Smooth muscle cell (in vitro differentiated cells): ENCODE results near the gene BMAL1. TPM values are rescaled to one million over a fixed set of nuclear protein-coding genes. Genes with fewer than 3 reads are reported as not detected.
"Not testable (repeated sequence)": the region's sequence is repeated elsewhere in the genome, so short reads cannot be mapped to it uniquely, and the experiment has no call there.

Experiments used
- DNase-seq: peaks from one replicate; lab custom pipeline; 2025; ENCODE audit not compliant: unreplicated experiment; lab: John Stamatoyannopoulos, UW
- H2AFZ ChIP-seq: fragments of 200-600 bp; sonication (generic); 2 replicates; pipeline ENCODE4 v1.6.0; 2016; ENCODE audit warnings: antibody characterized with exemption, low read depth, mild to moderate bottlenecking
- H3F3A ChIP-seq: fragments of 200-600 bp; sonication (generic); 2 replicates; pipeline ENCODE4 v1.6.0; 2017; ENCODE audit warnings: antibody characterized with exemption, low read depth
- H3K27ac ChIP-seq: fragments of 200-600 bp; sonication (generic); 2 replicates; pipeline ENCODE4 v1.5.1; 2016; ENCODE audit warnings: low read depth, mild to moderate bottlenecking
- H3K27me3 ChIP-seq: fragments of 200-600 bp; sonication (generic); 2 replicates; pipeline ENCODE4 v1.6.1; 2016; ENCODE audit warnings: low read depth, mild to moderate bottlenecking
- H3K36me3 ChIP-seq: fragments of 200-600 bp; sonication (generic); 2 replicates; pipeline ENCODE4 v1.5.1; 2016; ENCODE audit warnings: low read depth
- H3K4me1 ChIP-seq: fragments of 200-600 bp; sonication (generic); 2 replicates; pipeline ENCODE4 v1.5.1; 2016; ENCODE audit warnings: low read depth
- H3K4me2 ChIP-seq: fragments of 200-600 bp; sonication (generic); 2 replicates; pipeline ENCODE4 v1.6.0; 2016; ENCODE audit warnings: mild to moderate bottlenecking
- H3K4me3 ChIP-seq: fragments of 200-600 bp; sonication (generic); 2 replicates; pipeline ENCODE4 v1.5.1; 2016; ENCODE audit warnings: mild to moderate bottlenecking
- H3K79me2 ChIP-seq: fragments of 200-600 bp; sonication (generic); 2 replicates; pipeline ENCODE4 v1.6.0; 2016; ENCODE audit warnings: low read depth, mild to moderate bottlenecking
- H3K9ac ChIP-seq: fragments of 200-600 bp; sonication (generic); 2 replicates; pipeline ENCODE4 v1.6.0; 2016; ENCODE audit warnings: low read depth
- H3K9me3 ChIP-seq: fragments of 200-600 bp; sonication (generic); replicated peaks from 2 replicates; pipeline ENCODE4 v1.5.1; 2016; ENCODE audit warnings: low read depth
- H4K20me1 ChIP-seq: fragments of 200-600 bp; sonication (generic); 2 replicates; pipeline ENCODE4 v1.6.0; 2016; ENCODE audit warnings: low read depth
- WGBS: methylation state at CpG from one replicate; pipeline ENCODE4 v1.1.7; 2016; ENCODE audit warnings: low lambda C conversion rate; 5-methylcytosine and 5-hydroxymethylcytosine counted together
- polyA plus RNA-seq: library from polyadenylated mRNA; unstranded; fragments of >200 nt; fragmentation: Nextera tagmentation; extraction: Ambion mirVana; gene quantifications from 2 replicates; pipeline ENCODE4 v1.2.1, GENCODE V29; 2016
- total RNA-seq: library from RNA; depleted of rRNA; stranded (reverse); fragments of >200 nt; gene quantifications from 2 replicates; pipeline ENCODE4 v1.2.3, GENCODE V29; 2014
- TF ChIP-seq, protein P1 (sequence below): fragments of 200-600 bp; sonication (generic); IDR thresholded peaks from 2 replicates; pipeline ENCODE4 v1.5.1; 2017; ENCODE audit warnings: borderline replicate concordance, mild to moderate bottlenecking, antibody characterized with exemption; ENCODE audit not compliant: insufficient read depth, poor library complexity, severe bottlenecking

BMAL1 gene
- total and polyA plus RNA-seq, 2 experiments from 2014 or later: 9.9 to 24.5 TPM

DNA sequence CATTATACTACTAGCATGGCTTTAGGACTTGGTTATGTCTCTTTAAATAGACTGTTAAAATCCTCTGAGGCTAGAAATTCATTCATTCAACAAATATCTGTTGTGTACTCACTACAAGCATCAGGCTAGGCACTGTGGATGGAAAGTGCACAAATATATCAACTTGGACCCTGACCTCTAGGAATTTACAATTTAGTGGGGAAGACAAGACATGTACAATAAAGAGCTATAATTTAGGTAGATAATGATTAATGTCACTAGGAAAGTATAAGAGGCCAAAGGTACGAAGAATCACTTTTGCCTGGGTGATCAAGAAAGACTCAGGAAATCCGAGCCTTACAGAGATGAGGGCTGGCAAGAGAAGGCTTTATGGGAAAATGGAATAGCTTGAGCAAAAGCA is 25.6 kb upstream of the BMAL1 start:
- no peak overlapping the region for H2AFZ ChIP-seq
- no peaks in the 10 kb centered on the region for H3F3A ChIP-seq
- no peaks in the 10 kb centered on the region for H3K79me2 ChIP-seq
- no peak overlapping the region for H3K4me3 ChIP-seq
- DNase-seq: no peak
- no peaks in the 10 kb centered on the region for H3K4me1 ChIP-seq
- H3K4me2 ChIP-seq: no peak overlapping the region
- no peak overlapping the region for H3K9ac ChIP-seq
- TF ChIP-seq, protein P1, sequence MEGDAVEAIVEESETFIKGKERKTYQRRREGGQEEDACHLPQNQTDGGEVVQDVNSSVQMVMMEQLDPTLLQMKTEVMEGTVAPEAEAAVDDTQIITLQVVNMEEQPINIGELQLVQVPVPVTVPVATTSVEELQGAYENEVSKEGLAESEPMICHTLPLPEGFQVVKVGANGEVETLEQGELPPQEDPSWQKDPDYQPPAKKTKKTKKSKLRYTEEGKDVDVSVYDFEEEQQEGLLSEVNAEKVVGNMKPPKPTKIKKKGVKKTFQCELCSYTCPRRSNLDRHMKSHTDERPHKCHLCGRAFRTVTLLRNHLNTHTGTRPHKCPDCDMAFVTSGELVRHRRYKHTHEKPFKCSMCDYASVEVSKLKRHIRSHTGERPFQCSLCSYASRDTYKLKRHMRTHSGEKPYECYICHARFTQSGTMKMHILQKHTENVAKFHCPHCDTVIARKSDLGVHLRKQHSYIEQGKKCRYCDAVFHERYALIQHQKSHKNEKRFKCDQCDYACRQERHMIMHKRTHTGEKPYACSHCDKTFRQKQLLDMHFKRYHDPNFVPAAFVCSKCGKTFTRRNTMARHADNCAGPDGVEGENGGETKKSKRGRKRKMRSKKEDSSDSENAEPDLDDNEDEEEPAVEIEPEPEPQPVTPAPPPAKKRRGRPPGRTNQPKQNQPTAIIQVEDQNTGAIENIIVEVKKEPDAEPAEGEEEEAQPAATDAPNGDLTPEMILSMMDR: no peak
- 92% methylated on average over 2 of the region's 2 CpGs for WGBS
- no peaks in the 10 kb centered on the region for H3K36me3 ChIP-seq
- H3K9me3 ChIP-seq: no peaks in the 10 kb centered on the region
- no peaks in the 10 kb centered on the region for H3K27me3 ChIP-seq
- no peaks in the 10 kb centered on the region for H4K20me1 ChIP-seq
- H3K27ac ChIP-seq: no peak overlapping the region

DNA sequence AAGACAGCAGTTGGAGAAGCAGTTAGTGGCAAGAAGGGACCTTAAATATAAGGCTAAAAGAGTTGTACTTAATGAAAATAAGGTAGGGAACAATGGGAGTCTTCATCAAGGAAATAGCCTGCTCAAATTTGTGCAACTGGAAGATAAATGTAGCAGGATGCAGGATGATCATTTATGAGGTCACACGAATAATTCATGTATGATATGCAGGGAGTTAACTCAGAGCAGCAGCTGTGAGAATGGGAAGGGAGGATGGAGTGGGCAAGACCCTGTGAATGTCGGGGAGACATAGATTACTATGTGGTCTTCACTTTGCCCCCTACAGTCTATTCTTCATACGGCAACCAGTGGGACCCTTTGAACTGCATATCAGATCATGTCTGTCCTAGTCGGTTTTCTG is 25.2 kb upstream of the BMAL1 start:
- TF ChIP-seq, protein P1: no peak
- no peaks in the 10 kb centered on the region for H3K4me1 ChIP-seq
- no peaks in the 10 kb centered on the region for H4K20me1 ChIP-seq
- H3K79me2 ChIP-seq: no peaks in the 10 kb centered on the region
- no peak for DNase-seq
- H3K27ac ChIP-seq: no peak overlapping the region
- no peak overlapping the region for H3K4me2 ChIP-seq
- no peaks in the 10 kb centered on the region for H3K36me3 ChIP-seq
- no peak overlapping the region for H3K9ac ChIP-seq
- H2AFZ ChIP-seq: no peak overlapping the region
- H3F3A ChIP-seq: no peaks in the 10 kb centered on the region
- no peaks in the 10 kb centered on the region for H3K27me3 ChIP-seq
- no peak overlapping the region for H3K4me3 ChIP-seq
- WGBS: 94% methylated on average over 4 of the region's 4 CpGs
- no peaks in the 10 kb centered on the region for H3K9me3 ChIP-seq

DNA sequence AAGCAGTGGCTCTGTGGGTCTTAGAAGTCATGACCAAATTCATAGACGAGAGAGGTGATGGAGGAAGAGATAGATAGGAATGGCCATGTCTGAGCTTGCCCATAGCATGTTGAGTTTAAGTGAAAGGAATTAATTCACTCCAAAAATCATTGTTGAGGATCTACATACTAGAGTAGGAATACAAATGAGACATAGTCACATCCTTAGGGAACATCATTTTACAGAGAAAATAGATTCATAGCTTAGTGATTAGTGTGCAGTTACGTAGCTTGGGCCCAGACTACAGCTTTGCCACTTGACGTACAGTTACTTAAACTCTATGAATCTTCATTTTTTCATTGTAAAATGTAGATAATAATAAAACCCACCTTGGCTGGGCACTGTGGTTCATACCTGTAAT is 21.4 kb upstream of the BMAL1 start:
- TF ChIP-seq, protein P1: no peak
- no peaks in the 10 kb centered on the region for H3K27me3 ChIP-seq
- H3F3A ChIP-seq: peaks cover 4% of the 10 kb centered on the region
- H3K9ac ChIP-seq: no peak overlapping the region
- no peaks in the 10 kb centered on the region for H3K79me2 ChIP-seq
- H2AFZ ChIP-seq: no peak overlapping the region
- 54% methylated on average over 3 of the region's 3 CpGs for WGBS
- no peak overlapping the region for H3K27ac ChIP-seq
- H3K4me1 ChIP-seq: peaks cover 6% of the 10 kb centered on the region
- H3K4me2 ChIP-seq: no peak overlapping the region
- H4K20me1 ChIP-seq: no peaks in the 10 kb centered on the region
- no peaks in the 10 kb centered on the region for H3K9me3 ChIP-seq
- H3K36me3 ChIP-seq: no peaks in the 10 kb centered on the region
- DNase-seq: no peak
- H3K4me3 ChIP-seq: no peak overlapping the region

DNA sequence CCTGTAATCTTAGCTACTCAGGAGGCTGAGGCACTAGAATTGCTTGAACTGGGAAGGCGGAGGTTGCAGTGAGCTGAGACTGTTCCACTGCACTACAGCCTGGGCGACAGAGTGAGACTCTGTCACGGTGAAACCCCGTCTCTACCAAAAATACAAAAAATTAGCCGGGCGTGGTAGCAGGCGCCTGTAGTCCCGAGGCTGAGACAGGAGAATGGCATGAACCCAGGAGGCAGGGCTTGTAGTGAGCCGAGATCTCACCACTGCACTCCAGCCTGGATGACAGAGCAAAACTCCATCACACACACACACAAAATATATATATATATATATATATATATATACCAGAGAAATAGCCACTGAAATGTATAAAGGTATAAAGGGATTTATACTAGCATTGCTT is 19.5 kb upstream of the BMAL1 start:
- not testable (repeated sequence) for H2AFZ ChIP-seq, H4K20me1 ChIP-seq, H3K4me3 ChIP-seq, H3K4me2 ChIP-seq, H3K9ac ChIP-seq, DNase-seq, H3K9me3 ChIP-seq, H3K27ac ChIP-seq, H3K79me2 ChIP-seq, H3F3A ChIP-seq, H3K36me3 ChIP-seq, H3K27me3 ChIP-seq
- H3K4me1 ChIP-seq: peaks cover 16% of the 10 kb centered on the region
- 86% methylated on average over 9 of the region's 9 CpGs for WGBS
